ENCODE data around the gene IFT81. TPM values are rescaled to one million over a fixed set of nuclear protein-coding genes. Genes with fewer than 3 reads are reported as not detected.
"Not testable (repeated sequence)": the region's sequence is repeated elsewhere in the genome, so short reads cannot be mapped to it uniquely, and the experiment has no call there.

Gene IFT81
- total RNA-seq, 1 donor from 2014 or later: 18.7 TPM

GRCh38 chr12:110199339-110200123 is 75.4 kb downstream of the IFT81 start:
- Mint-ChIP-seq H3K27ac (ENCODE audit: unreplicated experiment) (peak overlapping the region; percentile 98), H3K27me3 (ENCODE audit: unreplicated experiment) (no peaks in the 10 kb centered on the region), H3K9me3 (ENCODE audit: unreplicated experiment) (no peaks in the 10 kb centered on the region), H3K36me3 (ENCODE audit: low read depth, unreplicated experiment) (peaks cover 14% of the 10 kb centered on the region), H3K4me1 (ENCODE audit: unreplicated experiment) (peaks cover 21% of the 10 kb centered on the region), H3K4me3 (ENCODE audit: unreplicated experiment) (no peak overlapping the region)
- TF ChIP-seq CTCF (IDR thresholded peaks at IDR 0.05; ENCODE audit: unreplicated experiment): no peak
- peak; percentile 32 for DNase-seq (ENCODE audit: low spot score)

GRCh38 chr12:110200124-110200417 is 75.9 kb downstream of the IFT81 start:
- TF ChIP-seq CTCF (IDR thresholded peaks at IDR 0.05; ENCODE audit: unreplicated experiment): no peak
- Mint-ChIP-seq H3K27ac (ENCODE audit: unreplicated experiment) (peak overlapping the region; percentile 98), H3K27me3 (ENCODE audit: unreplicated experiment) (no peaks in the 10 kb centered on the region), H3K4me1 (ENCODE audit: unreplicated experiment) (peaks cover 21% of the 10 kb centered on the region), H3K9me3 (ENCODE audit: unreplicated experiment) (no peaks in the 10 kb centered on the region), H3K4me3 (ENCODE audit: unreplicated experiment) (no peak overlapping the region), H3K36me3 (ENCODE audit: low read depth, unreplicated experiment) (peaks cover 16% of the 10 kb centered on the region)
- no peak for DNase-seq (ENCODE audit: low spot score)

- Mint-ChIP-seq H3K9me3 (ENCODE audit: unreplicated experiment) (no peaks in the 10 kb centered on the region), H3K27ac (ENCODE audit: unreplicated experiment) (no peak overlapping the region), H3K27me3 (ENCODE audit: unreplicated experiment) (no peaks in the 10 kb centered on the region), H3K4me1 (ENCODE audit: unreplicated experiment) (peaks cover 16% of the 10 kb centered on the region), H3K36me3 (ENCODE audit: low read depth, unreplicated experiment) (peaks cover 16% of the 10 kb centered on the region), H3K4me3 (ENCODE audit: unreplicated experiment) (no peak overlapping the region)
- DNase-seq (ENCODE audit: low spot score): no peak
- TF ChIP-seq CTCF (IDR thresholded peaks at IDR 0.05; ENCODE audit: unreplicated experiment): no peak
Measured at GRCh38 chr12:110201995-110202394, 77.8 kb downstream of the IFT81 start.

- no peak for TF ChIP-seq CTCF (IDR thresholded peaks at IDR 0.05; ENCODE audit: unreplicated experiment)
- no peaks in the 10 kb centered on the region for H3K9me3 Mint-ChIP-seq (ENCODE audit: unreplicated experiment)
- H3K36me3 Mint-ChIP-seq (ENCODE audit: low read depth, unreplicated experiment): peaks cover 16% of the 10 kb centered on the region
- no peak for DNase-seq (ENCODE audit: low spot score)
- no peaks in the 10 kb centered on the region for H3K27me3 Mint-ChIP-seq (ENCODE audit: unreplicated experiment)
- peaks cover 13% of the 10 kb centered on the region for H3K4me1 Mint-ChIP-seq (ENCODE audit: unreplicated experiment)
- peak overlapping the region; percentile 83 for H3K27ac Mint-ChIP-seq (ENCODE audit: unreplicated experiment)
- no peak overlapping the region for H3K4me3 Mint-ChIP-seq (ENCODE audit: unreplicated experiment)
Measured at GRCh38 chr12:110203546-110203945, 79.4 kb downstream of the IFT81 start.

GRCh38 chr12:110205931-110206330 is 81.8 kb downstream of the IFT81 start:
- peaks cover 16% of the 10 kb centered on the region for H3K36me3 Mint-ChIP-seq (ENCODE audit: low read depth, unreplicated experiment)
- no peaks in the 10 kb centered on the region for H3K4me1 Mint-ChIP-seq (ENCODE audit: unreplicated experiment)
- H3K4me3 Mint-ChIP-seq (ENCODE audit: unreplicated experiment): no peak overlapping the region
- H3K27ac Mint-ChIP-seq (ENCODE audit: unreplicated experiment): no peak overlapping the region
- no peak for DNase-seq (ENCODE audit: low spot score)
- no peaks in the 10 kb centered on the region for H3K27me3 Mint-ChIP-seq (ENCODE audit: unreplicated experiment)
- no peaks in the 10 kb centered on the region for H3K9me3 Mint-ChIP-seq (ENCODE audit: unreplicated experiment)
- no peak for TF ChIP-seq CTCF (IDR thresholded peaks at IDR 0.05; ENCODE audit: unreplicated experiment)

- not testable (repeated sequence) for DNase-seq (ENCODE audit: low spot score); H3K4me1 Mint-ChIP-seq (ENCODE audit: unreplicated experiment); H3K27ac Mint-ChIP-seq (ENCODE audit: unreplicated experiment); H3K9me3 Mint-ChIP-seq (ENCODE audit: unreplicated experiment); H3K27me3 Mint-ChIP-seq (ENCODE audit: unreplicated experiment); H3K4me3 Mint-ChIP-seq (ENCODE audit: unreplicated experiment)
- peaks cover 11% of the 10 kb centered on the region for H3K36me3 Mint-ChIP-seq (ENCODE audit: low read depth, unreplicated experiment)
Measured at GRCh38 chr12:110211639-110212536, 87.7 kb downstream of the IFT81 start.
